Measurements from ENCODE around the gene OR1I1.

OR1I1 gene

GRCh38 chr19:15098460-15098859 is 16.4 kb downstream of the OR1I1 start:
- no peak for DNase-seq (ENCODE audit: low spot score)

DNA sequence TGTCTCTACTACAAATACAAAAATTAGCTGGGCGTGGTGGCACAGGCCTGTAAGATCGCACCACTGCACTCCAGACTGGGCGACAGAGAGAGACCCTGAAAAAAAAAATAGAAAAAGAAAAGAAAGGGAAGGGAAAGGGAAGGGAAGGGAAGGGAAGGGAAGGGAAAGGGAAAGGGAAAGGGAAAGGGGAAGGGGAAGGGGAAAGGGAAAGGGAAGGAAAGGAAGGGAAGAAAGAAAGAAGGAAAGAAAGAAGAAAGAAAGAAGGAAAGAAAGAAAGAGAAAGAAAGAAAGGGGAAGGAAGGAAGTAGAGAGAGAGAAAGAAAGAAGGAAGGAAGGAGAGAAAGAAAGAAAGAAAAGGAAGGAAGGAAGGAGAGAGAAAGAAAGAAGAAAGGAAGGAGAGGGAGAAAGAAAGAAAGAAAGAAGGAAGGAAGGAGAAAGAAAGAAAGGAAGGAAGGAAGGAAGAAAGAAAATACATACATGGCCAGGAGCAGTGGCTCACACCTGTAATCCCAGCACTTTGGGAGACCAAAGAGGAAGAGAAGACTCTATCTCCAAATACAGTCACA is 17.1 kb downstream of the OR1I1 start:
- no peak for DNase-seq (ENCODE audit: low spot score)

DNA sequence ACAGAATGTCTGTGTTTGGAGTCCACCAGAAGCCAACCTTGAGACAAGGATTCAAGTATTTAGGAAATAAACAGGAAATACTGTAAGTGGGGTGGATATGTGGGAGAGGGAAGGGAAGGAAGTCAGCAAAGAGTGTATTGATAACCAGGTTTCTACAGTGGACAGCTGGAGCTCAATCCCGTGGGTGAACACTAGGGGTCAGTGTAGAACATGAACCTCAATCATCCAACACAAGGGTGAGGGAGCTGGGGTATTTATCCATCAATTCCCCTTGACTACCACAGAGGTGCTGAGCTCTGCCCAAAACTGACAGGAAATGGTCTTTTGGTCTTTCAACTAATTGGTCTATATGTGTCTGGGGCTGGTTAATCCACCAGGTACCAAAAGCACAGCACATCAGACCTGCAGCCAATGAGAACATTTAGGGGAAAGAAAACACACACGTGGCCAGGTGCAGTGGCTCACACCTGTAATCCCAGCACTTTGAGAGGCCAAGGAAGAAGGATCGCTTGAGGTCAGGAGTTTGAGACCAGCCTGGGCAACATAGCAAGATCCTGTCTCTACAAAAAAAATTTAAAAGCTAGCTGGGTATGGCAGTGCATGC is 19.6 kb downstream of the OR1I1 start:
- no peak for DNase-seq (ENCODE audit: low spot score)

- DNase-seq (ENCODE audit: low spot score) = no peak
Observed at GRCh38 chr19:15104003-15104402, 22.0 kb downstream of the OR1I1 start.

DNA sequence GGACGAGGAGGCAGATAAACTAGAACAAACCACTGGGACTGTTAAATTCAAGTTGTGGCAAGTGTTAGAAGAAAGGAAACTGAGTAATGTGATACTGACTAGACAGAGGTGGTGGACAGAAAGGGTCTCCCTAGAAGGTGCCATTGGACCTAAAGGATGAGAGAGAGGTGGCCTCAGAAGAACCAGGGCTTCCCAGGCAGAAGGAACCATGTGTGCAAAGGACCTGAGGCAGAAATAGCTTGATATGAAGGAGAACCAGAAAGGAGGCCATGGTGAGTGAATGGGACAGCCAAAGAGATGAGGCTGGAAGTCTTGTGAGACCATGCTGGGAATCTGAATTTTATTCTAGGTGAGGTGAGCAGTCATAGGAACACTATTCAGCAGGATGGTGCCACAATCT is 22.4 kb downstream of the OR1I1 start:
- DNase-seq (ENCODE audit: low spot score) = no peak

- no peak for DNase-seq (ENCODE audit: low spot score)
Observed at GRCh38 chr19:15105044-15105443, 23.0 kb downstream of the OR1I1 start.

GRCh38 chr19:15107061-15108010 is 25.3 kb downstream of the OR1I1 start, which contains the start of gene SYDE1:
Gene SYDE1 (plus strand): TSS chr19:15107401. CDS start chr19:15107434, 33 bp downstream.
- no peak for DNase-seq (ENCODE audit: low spot score)

DNA sequence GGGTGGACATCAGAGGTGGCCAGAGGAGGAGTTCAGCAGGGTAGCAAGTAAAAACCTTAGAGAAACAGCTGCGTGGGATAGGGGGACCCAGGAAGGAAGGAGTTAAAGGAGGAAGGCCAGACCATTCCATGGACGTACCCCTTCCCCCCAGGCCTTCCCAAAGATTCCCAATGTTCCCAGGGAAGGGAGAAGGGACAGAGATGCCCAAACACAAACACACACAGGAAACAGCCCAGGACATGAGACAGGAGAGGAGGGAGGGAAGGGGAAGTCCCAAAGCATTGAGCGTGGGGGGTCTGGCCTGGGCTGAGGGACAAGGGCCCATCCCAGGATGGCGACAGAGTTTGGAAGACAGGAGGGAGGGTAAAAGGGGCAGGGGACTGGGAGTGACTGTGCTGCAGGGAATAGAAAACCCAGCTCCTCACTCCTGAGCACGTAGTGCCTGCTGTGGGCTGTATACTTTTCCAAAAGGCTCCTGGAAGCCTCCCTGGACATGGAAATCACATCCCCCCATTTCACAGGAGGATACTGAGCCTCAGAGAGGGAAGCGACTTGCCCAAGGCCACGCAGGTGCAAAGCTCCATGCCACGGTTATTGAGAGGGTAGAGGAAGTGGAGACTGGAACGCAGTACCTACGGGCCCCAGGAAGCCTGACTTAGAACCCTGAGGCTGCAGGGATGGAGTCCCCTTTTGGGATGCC is 26.3 kb downstream of the OR1I1 start:
- no peak for DNase-seq (ENCODE audit: low spot score)

GRCh38 chr19:15108845-15109767 is 27.1 kb downstream of the OR1I1 start:
- DNase-seq (ENCODE audit: low spot score) = no peak

- DNase-seq (ENCODE audit: low spot score) = no peak
Observed at GRCh38 chr19:15109768-15110417, 27.9 kb downstream of the OR1I1 start.

DNA sequence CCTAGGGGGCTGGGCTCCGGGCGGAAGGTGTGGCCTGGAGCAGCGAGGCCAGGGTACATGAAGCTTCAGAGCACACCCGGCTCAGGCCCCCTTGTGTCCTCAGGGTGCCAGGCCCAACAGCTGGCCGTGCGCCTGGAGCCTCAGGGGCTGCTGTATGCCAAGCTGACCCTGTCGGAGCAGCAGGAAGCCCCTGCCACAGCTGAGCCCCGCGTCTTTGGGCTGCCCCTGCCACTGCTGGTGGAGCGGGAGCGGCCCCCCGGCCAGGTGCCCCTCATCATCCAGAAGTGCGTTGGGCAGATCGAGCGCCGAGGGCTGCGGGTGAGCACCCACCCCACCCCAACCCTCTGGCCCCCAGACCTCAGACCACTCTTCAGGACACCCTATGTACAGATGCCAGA is 28.4 kb downstream of the OR1I1 start:
- DNase-seq (ENCODE audit: low spot score) = no peak

- DNase-seq (ENCODE audit: low spot score) = no peak
Observed at GRCh38 chr19:15111758-15112157, 29.7 kb downstream of the OR1I1 start.

DNA sequence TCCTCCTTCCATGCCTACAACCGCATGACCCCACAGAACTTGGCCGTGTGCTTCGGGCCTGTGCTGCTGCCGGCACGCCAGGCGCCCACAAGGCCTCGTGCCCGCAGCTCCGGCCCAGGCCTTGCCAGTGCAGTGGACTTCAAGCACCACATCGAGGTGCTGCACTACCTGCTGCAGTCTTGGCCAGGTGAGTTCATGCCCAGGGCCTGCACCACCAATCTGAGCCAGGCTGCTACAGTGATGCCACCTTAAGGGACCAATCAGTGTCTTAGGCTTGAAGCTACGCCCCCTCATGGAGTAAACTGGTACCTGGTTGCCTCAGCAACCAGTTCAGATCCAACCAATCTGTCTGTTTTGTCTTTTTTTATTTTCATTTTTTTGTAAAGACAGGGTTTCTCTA is 30.4 kb downstream of the OR1I1 start:
- no peak for DNase-seq (ENCODE audit: low spot score)

DNA sequence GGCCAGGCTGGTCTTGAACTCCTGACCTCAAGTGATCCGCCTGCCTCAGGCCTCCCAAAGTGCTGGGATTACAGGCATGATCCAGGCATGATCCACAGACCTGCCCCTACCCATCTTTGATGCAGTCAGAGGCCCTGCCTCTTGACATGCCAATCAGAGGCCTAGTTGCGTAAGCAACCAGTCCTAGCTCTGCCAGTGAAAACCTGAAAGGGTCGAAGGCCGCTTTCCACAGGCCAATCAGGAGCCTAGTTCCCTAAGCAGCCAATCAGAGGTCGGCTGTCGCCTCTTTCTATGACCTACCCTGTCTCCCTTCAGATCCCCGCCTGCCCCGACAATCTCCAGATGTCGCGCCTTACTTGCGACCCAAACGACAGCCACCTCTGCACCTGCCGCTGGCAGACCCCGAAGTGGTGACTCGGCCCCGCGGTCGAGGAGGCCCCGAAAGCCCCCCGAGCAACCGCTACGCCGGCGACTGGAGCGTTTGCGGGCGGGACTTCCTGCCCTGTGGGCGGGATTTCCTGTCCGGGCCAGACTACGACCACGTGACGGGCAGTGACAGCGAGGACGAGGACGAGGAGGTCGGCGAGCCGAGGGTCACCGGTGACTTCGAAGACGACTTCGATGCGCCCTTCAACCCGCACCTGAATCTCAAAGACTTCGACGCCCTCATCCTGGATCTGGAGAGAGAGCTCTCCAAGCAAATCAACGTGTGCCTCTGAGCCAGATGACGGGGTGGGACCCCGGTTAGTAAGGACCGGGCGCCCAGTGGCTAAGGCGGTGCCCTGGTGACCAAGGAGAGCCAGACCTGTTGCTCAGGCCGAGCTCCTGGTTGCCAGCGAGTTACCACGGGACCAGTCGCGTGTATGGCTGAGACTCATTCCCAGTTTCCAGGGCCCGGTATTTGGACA is 31.5 kb downstream of the OR1I1 start:
- DNase-seq (ENCODE audit: low spot score) = no peak

DNA sequence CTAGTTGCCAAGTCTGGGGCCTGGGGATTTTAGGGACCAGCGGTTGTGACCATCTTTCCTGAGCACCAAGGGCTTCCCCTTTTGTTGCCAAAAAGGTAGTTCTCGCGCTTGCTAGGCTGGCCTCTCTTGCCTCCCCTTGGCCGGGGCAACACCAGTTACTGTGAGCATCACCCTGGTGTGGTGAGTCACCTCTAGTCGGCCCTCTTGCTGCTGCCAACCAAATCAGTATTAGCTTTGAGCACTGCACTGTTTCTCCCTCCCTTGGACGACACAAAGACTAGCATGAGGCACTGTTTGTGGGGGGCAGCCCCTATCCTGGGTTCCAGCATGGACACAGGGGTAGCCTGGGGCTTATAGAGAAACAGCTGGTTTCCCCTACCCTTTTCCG is 32.1 kb downstream of the OR1I1 start:
- DNase-seq (ENCODE audit: low spot score) = no peak

DNA sequence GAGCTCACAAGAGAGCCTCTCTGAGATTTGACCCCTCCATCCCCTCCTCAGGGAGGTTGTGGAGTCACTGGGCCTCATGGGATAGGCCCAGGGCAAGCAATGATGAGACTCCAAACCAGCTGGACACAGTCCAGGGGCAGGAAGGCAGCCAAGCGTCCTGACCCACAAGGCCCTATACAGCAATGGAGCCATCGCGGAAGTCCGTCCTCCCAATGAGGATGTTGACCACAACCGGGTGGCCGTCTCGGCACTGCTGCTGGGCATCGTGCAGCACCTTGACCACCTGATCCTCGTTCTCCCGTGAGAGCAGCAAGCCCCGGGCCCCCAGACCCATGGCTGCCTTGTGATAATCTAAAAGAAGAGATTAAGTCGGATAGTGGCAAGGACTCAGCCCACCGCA is 33.1 kb downstream of the OR1I1 start:
- DNase-seq (ENCODE audit: low spot score) = peak; percentile 32

- no peak for DNase-seq (ENCODE audit: low spot score)
Observed at GRCh38 chr19:15115762-15116615, 34.0 kb downstream of the OR1I1 start.

DNA sequence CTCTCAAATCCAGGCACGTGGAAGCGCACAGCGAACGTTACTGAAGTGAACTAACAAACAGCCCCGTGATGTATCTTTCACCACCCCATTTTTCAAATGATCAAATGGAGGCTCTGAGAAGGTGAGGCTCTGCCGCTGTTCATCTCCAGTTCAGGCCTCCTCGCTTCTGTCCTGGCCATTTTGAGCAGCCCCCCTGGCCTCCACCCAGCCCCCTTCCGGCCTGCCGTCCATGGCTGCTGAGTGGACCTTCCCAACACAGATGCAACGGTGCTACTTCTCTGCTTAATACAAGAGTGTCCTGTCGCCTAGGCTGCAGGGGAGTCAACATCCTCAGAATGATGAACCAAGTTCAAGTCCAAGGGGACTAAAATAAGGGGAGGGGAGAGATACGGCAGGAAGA is 34.8 kb downstream of the OR1I1 start:
- DNase-seq (ENCODE audit: low spot score) = no peak

GRCh38 chr19:15118248-15118647 is 36.2 kb downstream of the OR1I1 start:
- no peak for DNase-seq (ENCODE audit: low spot score)
